Aorta (tissue), 5 donors: Measurements from ENCODE around the gene ETFDH. TPM values are rescaled to one million over a fixed set of nuclear protein-coding genes. Genes with fewer than 3 reads are reported as not detected.

Experiments
- ATAC-seq: fragments of 200-7000 bp; cut with Tn5 transposase; one replicate; pipeline ENCODE4 v1.9.1; 2022; ENCODE audit warnings: moderate library complexity; ENCODE audit not compliant: low FRiP score
- DNase-seq, 2 donors: peaks; one replicate each; pipeline ENCODE4 v3.0.0-alpha.2; 2020
- H3K27ac ChIP-seq, 2 donors: one replicate each; pipeline ENCODE4 v1.5.1; 2013; ENCODE audit warnings: low read length in 2 of 2, mild to moderate bottlenecking in 2 of 2, moderate library complexity in 2 of 2, control low read depth in 1 of 2, inconsistent platforms in 1 of 2, low read depth in 1 of 2
- H3K27me3 ChIP-seq, 2 donors: one replicate each; pipeline ENCODE4 v1.6.1; 2013; ENCODE audit warnings: control low read depth in 1 of 2, low read length in 1 of 2, mild to moderate bottlenecking in 1 of 2, moderate library complexity in 1 of 2; ENCODE audit not compliant: insufficient read depth in 2 of 2, control insufficient read depth in 1 of 2
- H3K36me3 ChIP-seq, 2 donors: one replicate each; pipeline ENCODE4 v1.6.1; 2013; ENCODE audit warnings: control low read depth in 1 of 2, low read length in 1 of 2, mild to moderate bottlenecking in 1 of 2; ENCODE audit not compliant: insufficient read depth in 2 of 2, control insufficient read depth in 1 of 2
- H3K4me1 ChIP-seq, 2 donors: one replicate each; pipeline ENCODE4 v1.6.1; 2013; ENCODE audit warnings: low read length in 2 of 2, control low read depth in 1 of 2, mild to moderate bottlenecking in 1 of 2, moderate library complexity in 1 of 2; ENCODE audit not compliant: insufficient read depth in 2 of 2, control insufficient read depth in 1 of 2
- H3K4me3 ChIP-seq, 2 donors: one replicate each; pipeline ENCODE4 v1.5.1; 2013; ENCODE audit warnings: low read length in 2 of 2, control low read depth in 1 of 2, mild to moderate bottlenecking in 1 of 2
- H3K9me3 ChIP-seq: one replicate; pipeline ENCODE4 v1.6.1; 2013; ENCODE audit warnings: mild to moderate bottlenecking, low read length; ENCODE audit not compliant: control insufficient read depth
- WGBS, 2 donors: extraction: QIAGEN DNeasy Blood & Tissue Kit; methylation state at CpG; one replicate each; pipeline ENCODE4 v1.1.7; 2013; 5-methylcytosine and 5-hydroxymethylcytosine counted together
- intact Hi-C, 2 donors: fragments of 100-400 bp; cut with DNase I; formaldehyde crosslinking; loops; one replicate each; pipeline versions ENCODE4 v1.14.2 to v1.15.0; 2022
- long read RNA-seq, 2 donors: library from polyadenylated mRNA; unstranded; transcript quantifications; one replicate each; pipeline ENCODE4 v2.0.0, GENCODE V29; 2020 to 2021
- polyA plus RNA-seq, 2 donors: library from polyadenylated mRNA; stranded (reverse); fragments of 200-250 nt; gene quantifications; one replicate each; pipeline ENCODE4 v1.2.3, GENCODE V29; 2013
- total RNA-seq, 2 donors: library from RNA; stranded (reverse); fragmentation: NEBNext Ultra II Directional; extraction: Animal tissue kit (Norgen Biotek cat#: 25700); gene quantifications; one replicate each; pipeline ENCODE4 v1.2.1, GENCODE V29; 2021
- donor health status: healthy with polysubstance abuse.
- donor health status: Bipolar disorder and iron deficiency.
- donor health status: DM: no; HTN: no; CAD: no.
- donor health status: DM: no; HTN: no; CAD: no.
- donor health status: DM: yes; HTN: yes; CAD: no.

The ETFDH gene
- total RNA-seq (10 to 100 TPM; 23.8 to 26.0 TPM), polyA plus RNA-seq (10 to 100 TPM; 21.9 to 42.0 TPM)
- long read RNA-seq, donor 1, transcript ETFDH-206 (13 exons, 3,282 nt) = major isoform, 41 of 53 reads
- long read RNA-seq, donor 1, partial matches to known transcripts = 6 of 53 reads
- long read RNA-seq, donor 1, other reads (novel, unspliced or antisense) = 6 of 53 reads
- long read RNA-seq, donor 2, partial matches to known transcripts = 2 of 8 reads
- long read RNA-seq, donor 2, other reads (novel, unspliced or antisense) = 1 of 8 reads

DNA sequence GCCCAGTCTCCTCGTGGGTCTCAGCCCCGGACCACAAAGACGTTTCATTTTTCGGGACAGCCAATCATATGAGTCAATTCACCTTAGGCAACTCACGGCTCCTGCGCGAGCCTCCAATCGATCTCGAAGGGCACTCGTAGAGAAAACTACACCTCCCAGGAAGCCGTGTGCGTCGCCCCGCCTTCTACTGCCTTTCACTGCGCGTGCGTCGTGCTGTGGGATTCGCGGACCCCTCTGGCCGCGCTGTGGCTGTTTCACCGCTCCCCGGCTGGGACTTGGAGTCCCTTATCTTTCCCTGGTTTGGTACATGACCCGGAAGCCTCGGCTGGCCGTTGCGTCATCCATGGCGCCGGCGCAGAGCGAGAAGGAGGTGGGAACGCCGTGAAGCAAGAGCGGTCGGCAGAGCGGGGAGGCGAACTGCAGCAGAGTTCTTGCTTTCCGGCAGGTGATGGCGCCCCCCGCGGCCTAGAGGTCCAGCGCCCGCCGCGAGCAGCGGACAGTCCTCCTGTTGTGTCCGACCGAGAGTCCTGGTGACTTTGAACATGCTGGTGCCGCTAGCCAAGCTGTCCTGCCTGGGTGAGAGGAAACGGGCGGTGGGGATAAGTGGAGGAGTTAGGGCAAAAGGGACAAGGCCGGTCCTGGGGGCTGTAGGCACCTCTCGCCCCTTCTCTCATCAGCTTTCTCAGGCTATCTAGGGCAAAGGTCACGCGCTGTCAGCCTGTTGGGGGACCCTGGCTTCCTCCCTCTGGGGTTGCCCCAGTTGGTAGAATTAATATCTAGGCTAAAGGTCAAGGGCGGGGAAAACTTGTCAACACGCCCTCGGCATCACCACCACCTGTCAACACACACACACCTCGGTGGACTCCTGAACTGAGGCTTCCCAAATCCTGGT lies at the start of gene ETFDH:
Gene ETFDH (plus strand): TSS at position 382 of the 892 bp plus-strand sequence. CDS start 161 bp downstream, at position 543.
- H3K4me3 ChIP-seq = peak within 1 kb of the TSS; percentile 32 to 65
- H3K9me3 ChIP-seq = no peaks in the 10 kb centered on the region
- no peaks in the 10 kb centered on the region for H3K4me1 ChIP-seq
- intact Hi-C loops = loop anchor here in 1 of 2 donors (5.0 kb wide), 1 partner anchor 555 kb away; no protein-coding TSS in a partner anchor
- no peaks in the 10 kb centered on the region for H3K27me3 ChIP-seq
- peak; percentile 98 for ATAC-seq
- peak within 1 kb of the TSS; percentile 28 to 49 for H3K27ac ChIP-seq
- 0 to 1% methylated on average over 58 to 60 of the region's 60 CpGs for WGBS, 2 donors
- peak; percentile 99 to 100 for DNase-seq
- H3K36me3 ChIP-seq = no peaks in the 10 kb centered on the region

DNA sequence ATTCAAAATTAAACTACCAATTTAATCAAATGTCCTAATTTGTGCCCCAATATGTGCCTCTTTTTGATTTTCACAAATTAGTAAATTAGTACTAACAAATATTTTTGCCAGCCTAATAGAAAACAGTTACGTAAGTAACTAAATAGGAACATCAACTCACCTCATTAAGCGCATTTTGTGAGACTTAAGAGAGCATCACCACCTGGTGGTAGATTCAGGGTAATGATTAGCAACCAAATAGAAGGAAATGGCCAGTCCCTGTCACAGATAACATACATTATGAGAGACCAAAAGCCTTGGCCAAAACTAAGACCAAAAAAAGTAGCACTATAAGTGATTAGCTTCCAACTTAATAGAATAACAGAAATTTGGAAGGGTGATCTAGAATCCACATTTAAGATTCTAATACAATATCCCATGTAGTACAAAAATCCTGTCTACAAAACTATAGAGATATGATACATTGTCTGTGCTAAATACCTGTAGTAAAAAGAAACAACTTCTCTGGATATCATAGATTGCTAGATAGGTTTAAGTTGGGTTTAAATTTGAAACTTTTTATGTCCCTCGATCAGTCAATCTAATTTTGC lies 47.1 kb upstream of the ETFDH start:
- intact Hi-C loops = loop anchor here (1.0 to 10.0 kb wide), 4 partner anchors 364 to 630 kb away; partner anchors contain the start of gene GASK1B (in 1 of the 2)
- Histone ChIP-seq H3K27me3 (no peaks in the 10 kb centered on the region), H3K9me3 (no peaks in the 10 kb centered on the region), H3K36me3 (no peaks in the 10 kb centered on the region), H3K4me1 (no peaks in the 10 kb centered on the region), H3K27ac (no peak overlapping the region), H3K4me3 (peak overlapping the region in 1 of 2 donors; percentile 34)
- DNase-seq (no peak), ATAC-seq (peak; percentile 85)
- WGBS, 2 donors = 14 to 19% methylated on average over 3 of the region's 3 CpGs

DNA sequence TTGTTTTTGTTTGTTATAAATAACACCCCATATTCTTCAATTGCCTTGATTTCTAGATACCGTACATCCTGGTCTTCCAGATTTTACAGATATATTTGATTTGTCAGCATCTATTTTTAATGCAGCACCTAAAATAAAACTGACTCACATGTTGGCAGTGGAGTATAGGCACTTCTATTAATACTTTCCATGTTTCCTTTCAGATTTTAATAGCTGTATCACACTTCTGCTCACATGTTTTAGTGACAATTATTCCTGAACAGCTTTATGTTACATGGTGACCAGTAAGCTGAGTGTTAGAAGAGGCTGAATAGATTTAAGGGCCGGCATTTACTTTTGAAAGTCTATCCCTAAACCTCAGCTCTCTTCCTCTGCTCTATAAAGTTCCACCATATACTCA lies 46.6 kb upstream of the ETFDH start:
- Histone ChIP-seq H3K4me1 (no peaks in the 10 kb centered on the region), H3K27me3 (no peaks in the 10 kb centered on the region), H3K27ac (peak overlapping the region in 1 of 2 donors; percentile 76), H3K9me3 (no peaks in the 10 kb centered on the region), H3K4me3 (peak overlapping the region in 1 of 2 donors; percentile 34), H3K36me3 (no peaks in the 10 kb centered on the region)
- ATAC-seq (peak; percentile 66), DNase-seq (no peak)
- WGBS, 2 donors = 2 to 12% methylated on average over 2 of the region's 2 CpGs
- intact Hi-C loops = loop anchor here (1.0 to 10.0 kb wide), 4 partner anchors 365 to 631 kb away; partner anchors contain the start of gene GASK1B (in 1 of the 2)

DNA sequence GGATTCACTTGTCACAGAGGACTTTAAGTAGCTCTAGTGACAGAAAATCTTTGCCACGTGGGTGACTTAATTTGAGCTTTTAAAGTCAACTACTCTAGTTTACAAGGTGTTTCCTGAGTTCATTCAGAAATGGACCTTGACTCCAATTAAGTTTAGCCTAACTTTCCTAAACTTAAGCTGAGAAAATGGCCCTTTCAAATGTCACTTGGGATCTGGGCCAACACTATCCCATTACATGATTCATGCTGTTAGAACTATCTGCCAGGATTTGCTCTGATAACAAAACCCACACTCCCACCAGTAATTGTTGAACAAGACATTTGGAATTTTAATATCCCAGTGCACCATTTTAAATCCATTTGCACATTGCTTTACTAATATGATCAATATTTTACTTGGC lies 41.2 kb upstream of the ETFDH start:
- ATAC-seq = no peak
- intact Hi-C loops = no loop called here
- 29 to 35% methylated on average over 1 of the region's 1 CpG for WGBS, 2 donors

DNA sequence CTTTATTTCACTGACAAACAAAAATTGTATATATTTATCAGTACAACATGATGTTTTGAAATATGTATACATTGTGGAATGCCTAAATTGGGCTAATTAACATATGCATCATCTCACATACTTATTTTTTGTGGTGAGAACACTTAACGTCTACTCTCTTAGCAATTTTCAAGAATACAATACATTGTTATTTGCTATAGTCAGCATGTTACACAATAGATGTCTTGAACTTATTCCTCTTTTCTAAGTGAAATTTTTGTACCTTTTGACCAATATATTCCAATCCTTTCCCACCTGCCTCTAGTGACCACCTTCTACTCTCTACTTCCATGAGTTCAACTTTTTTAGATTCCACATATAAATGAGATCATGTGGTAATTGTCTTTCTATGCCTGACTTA lies 35.5 kb upstream of the ETFDH start:
- ATAC-seq (no peak), DNase-seq (no peak)
- H3K4me1 ChIP-seq = no peaks in the 10 kb centered on the region
- intact Hi-C loops = no loop called here
- no peaks in the 10 kb centered on the region for H3K36me3 ChIP-seq
- H3K27ac ChIP-seq = no peak overlapping the region
- WGBS, 2 donors = 92 to 100% methylated on average over 1 of the region's 1 CpG
- no peaks in the 10 kb centered on the region for H3K9me3 ChIP-seq
- H3K27me3 ChIP-seq = no peaks in the 10 kb centered on the region
- no peak overlapping the region for H3K4me3 ChIP-seq

More for the DNA sequence above, 41.2 kb upstream of the ETFDH start:
- DNase-seq = no peak
- no peaks in the 10 kb centered on the region for H3K9me3 ChIP-seq
- H3K36me3 ChIP-seq = no peaks in the 10 kb centered on the region
- H3K27me3 ChIP-seq = no peaks in the 10 kb centered on the region
- no peak overlapping the region for H3K4me3 ChIP-seq
- no peaks in the 10 kb centered on the region for H3K4me1 ChIP-seq
- no peak overlapping the region for H3K27ac ChIP-seq

DNA sequence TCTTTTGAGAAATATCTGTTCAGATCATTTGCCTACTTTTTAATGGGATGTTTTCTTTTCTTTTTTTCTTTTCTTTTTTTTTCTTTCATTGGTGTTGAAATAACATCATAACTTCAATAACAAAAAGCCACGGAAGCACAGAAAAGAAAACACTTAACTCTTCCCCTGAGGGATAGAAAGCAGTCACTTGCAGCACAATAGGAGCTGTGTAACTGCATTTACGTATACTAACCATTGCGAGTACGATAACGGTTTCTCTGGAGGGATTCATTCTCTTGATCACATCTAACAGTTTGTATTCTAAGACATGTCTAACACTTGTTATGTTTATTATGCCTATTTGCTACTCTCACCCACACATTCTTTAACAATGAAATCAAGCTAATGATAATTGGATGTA lies 27.7 kb upstream of the ETFDH start:
- H3K4me1 ChIP-seq = no peaks in the 10 kb centered on the region
- intact Hi-C loops = no loop called here
- 66 to 72% methylated on average over 5 of the region's 5 CpGs for WGBS, 2 donors
- no peaks in the 10 kb centered on the region for H3K27me3 ChIP-seq
- DNase-seq (no peak), ATAC-seq (no peak)
- no peaks in the 10 kb centered on the region for H3K36me3 ChIP-seq
- no peaks in the 10 kb centered on the region for H3K9me3 ChIP-seq
- no peak overlapping the region for H3K27ac ChIP-seq
- no peak overlapping the region for H3K4me3 ChIP-seq

DNA sequence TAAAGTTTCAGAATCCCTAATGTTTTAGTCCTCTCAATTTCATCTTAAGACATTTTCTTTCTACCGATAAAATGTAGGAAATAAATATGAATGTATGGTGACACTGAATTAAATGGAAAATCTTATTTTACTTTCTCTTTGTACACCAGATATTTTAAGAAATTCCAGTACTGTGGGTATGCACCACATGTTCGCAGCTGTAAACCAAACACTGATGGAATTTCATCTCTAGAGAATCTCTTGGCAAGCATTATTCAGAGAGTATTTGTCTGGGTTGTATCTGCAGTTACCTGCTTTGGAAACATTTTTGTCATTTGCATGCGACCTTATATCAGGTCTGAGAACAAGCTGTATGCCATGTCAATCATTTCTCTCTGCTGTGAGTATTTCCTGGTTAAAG lies 27.3 kb upstream of the ETFDH start:
- H3K9me3 ChIP-seq = no peaks in the 10 kb centered on the region
- intact Hi-C loops = no loop called here
- WGBS, 2 donors = 41 to 55% methylated on average over 3 of the region's 3 CpGs
- no peak for DNase-seq
- no peak overlapping the region for H3K27ac ChIP-seq
- H3K36me3 ChIP-seq = no peaks in the 10 kb centered on the region
- no peaks in the 10 kb centered on the region for H3K4me1 ChIP-seq
- H3K4me3 ChIP-seq = no peak overlapping the region
- ATAC-seq = no peak
- H3K27me3 ChIP-seq = no peaks in the 10 kb centered on the region

GRCh38 chr4:158649111-158649680 lies 22.9 kb upstream of the ETFDH start:
- intact Hi-C loops = no loop called here
- Histone ChIP-seq H3K27ac (no peak overlapping the region), H3K4me1 (no peaks in the 10 kb centered on the region), H3K36me3 (no peaks in the 10 kb centered on the region), H3K27me3 (no peaks in the 10 kb centered on the region), H3K4me3 (no peak overlapping the region), H3K9me3 (no peaks in the 10 kb centered on the region)
- WGBS, 2 donors = 58 to 63% methylated on average over 4 of the region's 4 CpGs
- DNase-seq (no peak), ATAC-seq (no peak)
